Measurements from ENCODE around the gene NADK2. TPM values are rescaled to one million over a fixed set of nuclear protein-coding genes. Genes with fewer than 3 reads are reported as not detected.
A peak's percentile ranks its signal among the peaks of the same experiment; 100 is the strongest.
"Not testable (repeated sequence)": the region's sequence is repeated elsewhere in the genome, so short reads cannot be mapped to it uniquely, and the experiment has no call there.

Gene NADK2, protein sequence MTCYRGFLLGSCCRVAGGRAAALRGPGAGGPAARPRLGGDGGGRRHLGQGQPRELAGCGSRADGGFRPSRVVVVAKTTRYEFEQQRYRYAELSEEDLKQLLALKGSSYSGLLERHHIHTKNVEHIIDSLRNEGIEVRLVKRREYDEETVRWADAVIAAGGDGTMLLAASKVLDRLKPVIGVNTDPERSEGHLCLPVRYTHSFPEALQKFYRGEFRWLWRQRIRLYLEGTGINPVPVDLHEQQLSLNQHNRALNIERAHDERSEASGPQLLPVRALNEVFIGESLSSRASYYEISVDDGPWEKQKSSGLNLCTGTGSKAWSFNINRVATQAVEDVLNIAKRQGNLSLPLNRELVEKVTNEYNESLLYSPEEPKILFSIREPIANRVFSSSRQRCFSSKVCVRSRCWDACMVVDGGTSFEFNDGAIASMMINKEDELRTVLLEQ
- total RNA-seq, result 24.4 and 26.9 TPM in 2 replicates
- polyA plus RNA-seq, result 11.5 and 11.6 TPM in 2 replicates
- 12.7 and 13.1 TPM in 2 replicates for polyA plus RNA-seq (2012)
- polyA minus RNA-seq (ENCODE audit: low replicate concordance), result 2.3 and 17.6 TPM in 2 replicates

DNA sequence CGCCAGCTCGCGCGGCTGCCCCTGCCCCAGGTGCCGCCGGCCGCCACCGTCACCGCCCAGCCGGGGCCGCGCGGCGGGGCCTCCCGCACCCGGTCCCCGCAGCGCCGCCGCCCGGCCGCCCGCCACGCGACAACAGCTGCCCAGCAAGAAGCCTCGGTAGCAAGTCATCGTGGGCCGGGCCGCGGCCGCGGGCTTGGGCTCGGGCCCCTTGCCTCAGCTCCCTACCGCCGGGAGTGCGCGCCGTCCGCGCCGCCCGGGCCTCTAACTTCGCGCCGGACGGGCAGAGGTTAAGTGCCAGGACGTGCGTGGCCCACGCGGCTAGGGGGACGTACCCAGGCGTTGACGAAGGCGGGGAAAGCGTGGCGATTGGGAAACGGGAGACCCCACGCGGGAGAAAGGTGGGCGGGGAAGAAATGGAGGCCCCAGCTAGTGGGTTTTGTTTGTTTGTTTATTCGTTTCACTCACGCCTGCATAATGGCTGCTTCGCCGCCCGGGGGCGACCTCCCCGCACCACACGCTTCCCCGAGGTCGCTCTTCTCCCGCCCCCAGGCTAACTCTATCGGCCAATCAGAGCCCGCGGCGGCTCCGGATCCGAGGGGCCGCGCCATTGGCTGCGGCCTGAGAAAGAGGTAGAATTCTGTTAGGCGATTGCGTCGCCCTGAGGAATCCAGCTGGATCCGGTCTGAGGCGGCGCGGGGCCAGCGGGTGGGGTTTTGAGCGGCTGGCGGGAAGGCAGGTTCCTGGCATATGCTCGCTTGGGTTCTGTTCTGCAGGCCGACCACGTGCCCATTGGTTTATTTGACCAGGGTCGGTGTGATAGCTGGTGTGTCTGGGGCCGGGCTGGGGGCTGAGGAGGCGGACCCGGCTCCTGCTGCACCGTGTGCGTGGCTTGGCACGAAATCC, at the start of gene NADK2:
Gene NADK2 (minus strand): TSS at position 295 of the 903 bp plus-strand sequence. CDS start 127 bp downstream, at position 168.
- Histone ChIP-seq H2AFZ (ENCODE audit: low read length) (peak within 1 kb of the TSS; percentile 85), H3K9ac (ENCODE audit: insufficient read depth, low read length) (peak within 1 kb of the TSS; percentile 82), H3K27ac (ENCODE audit: insufficient read depth, low read length) (peak within 1 kb of the TSS; percentile 90), H3K9me3 (ENCODE audit: control insufficient read depth, insufficient read depth, low read depth, low read length) (no peaks in the 10 kb centered on the region), H3K4me1 (ENCODE audit: control insufficient read depth, extremely low read depth, insufficient read depth, low read length) (no peaks in the 10 kb centered on the region), H3K4me2 (ENCODE audit: extremely low read depth, insufficient read depth, low read length) (peak within 1 kb of the TSS; percentile 69), H3K4me3 (replicated peaks in 1 of 4; ENCODE audit: control extremely low read depth in 1 of 4, insufficient read depth in 1 of 4, low read depth in 3 of 4, low read length in 4 of 4) (peak within 1 kb of the TSS; percentile 75 to 85 (median 80)), H3K27me3 (ENCODE audit: control insufficient read depth, insufficient read depth, low read length) (no peaks in the 10 kb centered on the region), H3K36me3 (ENCODE audit: control insufficient read depth, insufficient read depth, low read length) (no peaks in the 10 kb centered on the region), H3K79me2 (ENCODE audit: control insufficient read depth, insufficient read depth, low read length) (peaks cover 21% of the 10 kb centered on the region), H4K20me1 (ENCODE audit: control insufficient read depth, extremely low read depth, insufficient read depth, low read length) (no peaks in the 10 kb centered on the region)
- no peak for TF ChIP-seq EZH2 (IDR thresholded peaks at IDR 0.05; ENCODE audit: low read length, missing control alignments)
- peak; percentile 55 to 62 for TF ChIP-seq CTCF (conservative IDR thresholded peaks at IDR 0.05 in 1 of 2, IDR thresholded peaks at IDR 0.05 in 1 of 2; ENCODE audit: low read depth in 1 of 2, low read length in 2 of 2)
- DNase-seq (ENCODE audit: low read depth in 2 of 2), result peak; percentile 94 to 96

GRCh38 chr5:36285837-36286615, 44.3 kb upstream of the NADK2 start:
- Histone ChIP-seq H3K9ac (ENCODE audit: insufficient read depth, low read length) (no peak overlapping the region), H3K79me2 (ENCODE audit: control insufficient read depth, insufficient read depth, low read length) (no peaks in the 10 kb centered on the region), H2AFZ (ENCODE audit: low read length) (no peak overlapping the region), H3K27me3 (ENCODE audit: control insufficient read depth, insufficient read depth, low read length) (no peaks in the 10 kb centered on the region), H3K27ac (ENCODE audit: insufficient read depth, low read length) (no peak overlapping the region), H3K36me3 (ENCODE audit: control insufficient read depth, insufficient read depth, low read length) (no peaks in the 10 kb centered on the region), H3K4me3 (replicated peaks in 1 of 4; ENCODE audit: control extremely low read depth in 1 of 4, insufficient read depth in 1 of 4, low read depth in 3 of 4, low read length in 4 of 4) (no peak overlapping the region), H3K9me3 (ENCODE audit: control insufficient read depth, insufficient read depth, low read depth, low read length) (no peaks in the 10 kb centered on the region), H3K4me2 (ENCODE audit: extremely low read depth, insufficient read depth, low read length) (no peak overlapping the region), H3K4me1 (ENCODE audit: control insufficient read depth, extremely low read depth, insufficient read depth, low read length) (no peaks in the 10 kb centered on the region), H4K20me1 (ENCODE audit: control insufficient read depth, extremely low read depth, insufficient read depth, low read length) (no peaks in the 10 kb centered on the region)
- DNase-seq (ENCODE audit: low read depth in 2 of 2), result no peak
- TF ChIP-seq CTCF (conservative IDR thresholded peaks at IDR 0.05 in 1 of 2, IDR thresholded peaks at IDR 0.05 in 1 of 2; ENCODE audit: low read depth in 1 of 2, low read length in 2 of 2) (no peak), EZH2 (IDR thresholded peaks at IDR 0.05; ENCODE audit: low read length, missing control alignments) (no peak)

DNA sequence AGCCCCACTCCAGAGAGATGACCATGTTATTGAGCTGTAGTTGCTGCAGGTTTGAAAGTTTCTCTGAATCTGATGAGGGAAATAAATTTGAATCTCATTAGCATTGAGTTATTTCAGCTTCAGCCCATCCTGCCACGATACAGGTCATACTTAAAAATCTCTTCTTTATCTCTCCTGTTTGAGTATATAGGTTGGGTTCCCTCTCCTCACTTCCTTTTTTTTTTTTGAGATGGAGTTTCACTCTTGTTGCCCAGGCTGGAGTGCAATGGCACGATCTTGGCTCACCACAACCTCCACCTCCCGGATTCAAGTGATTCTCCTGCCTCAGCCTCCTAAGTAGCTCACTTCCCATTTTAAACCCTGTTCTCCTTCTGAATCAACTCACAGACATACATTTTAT, 42.0 kb upstream of the NADK2 start:
- not testable (repeated sequence) for H3K36me3 ChIP-seq (ENCODE audit: control insufficient read depth, insufficient read depth, low read length); H3K27me3 ChIP-seq (ENCODE audit: control insufficient read depth, insufficient read depth, low read length); H3K27ac ChIP-seq (ENCODE audit: insufficient read depth, low read length); H3K79me2 ChIP-seq (ENCODE audit: control insufficient read depth, insufficient read depth, low read length); H2AFZ ChIP-seq (ENCODE audit: low read length); H4K20me1 ChIP-seq (ENCODE audit: control insufficient read depth, extremely low read depth, insufficient read depth, low read length); H3K4me2 ChIP-seq (ENCODE audit: extremely low read depth, insufficient read depth, low read length); H3K4me3 ChIP-seq (replicated peaks in 1 of 4; ENCODE audit: control extremely low read depth in 1 of 4, insufficient read depth in 1 of 4, low read depth in 3 of 4, low read length in 4 of 4); DNase-seq (ENCODE audit: low read depth in 2 of 2); H3K9me3 ChIP-seq (ENCODE audit: control insufficient read depth, insufficient read depth, low read depth, low read length); H3K9ac ChIP-seq (ENCODE audit: insufficient read depth, low read length); H3K4me1 ChIP-seq (ENCODE audit: control insufficient read depth, extremely low read depth, insufficient read depth, low read length)
